Measurements from ENCODE around the gene SNRPA.
"Not testable (repeated sequence)": the region's sequence is repeated elsewhere in the genome, so short reads cannot be mapped to it uniquely, and the experiment has no call there.

Gene SNRPA

DNA sequence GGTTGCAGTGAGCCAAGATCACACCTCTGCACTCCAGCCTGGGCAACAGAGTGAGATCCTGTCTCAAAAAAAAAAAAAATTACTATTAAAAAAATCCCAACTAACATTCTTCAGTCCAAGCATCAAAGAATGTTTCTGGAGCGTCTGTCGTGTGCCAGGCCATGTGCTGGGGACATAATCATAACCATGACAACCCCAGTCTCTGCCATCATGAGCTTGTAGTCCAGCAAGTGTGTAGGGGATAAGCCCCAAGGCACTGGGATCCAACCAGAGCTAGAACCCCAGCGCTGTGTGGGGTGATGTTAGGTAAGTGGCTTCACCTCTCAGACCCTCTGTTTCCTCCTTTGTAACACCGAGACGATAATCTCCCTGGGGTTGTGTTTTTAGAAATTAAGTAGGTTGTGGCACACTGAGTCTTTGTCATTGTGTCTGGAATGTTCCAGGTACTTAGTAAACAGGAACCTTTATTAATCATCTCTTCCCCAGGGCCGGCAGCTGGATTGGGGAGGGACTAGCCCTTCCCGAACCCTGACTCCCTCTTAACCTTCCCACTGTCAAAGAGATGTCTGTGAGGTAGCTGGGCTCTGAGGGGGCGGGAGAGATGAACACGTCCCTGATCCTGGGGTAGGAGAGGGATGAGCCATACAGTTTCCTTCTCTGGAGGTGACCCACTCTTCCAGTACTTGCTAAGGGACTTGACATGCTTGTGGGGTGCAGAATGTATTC, 28.9 kb upstream of the SNRPA start:
- DNase-seq: no peak

DNA sequence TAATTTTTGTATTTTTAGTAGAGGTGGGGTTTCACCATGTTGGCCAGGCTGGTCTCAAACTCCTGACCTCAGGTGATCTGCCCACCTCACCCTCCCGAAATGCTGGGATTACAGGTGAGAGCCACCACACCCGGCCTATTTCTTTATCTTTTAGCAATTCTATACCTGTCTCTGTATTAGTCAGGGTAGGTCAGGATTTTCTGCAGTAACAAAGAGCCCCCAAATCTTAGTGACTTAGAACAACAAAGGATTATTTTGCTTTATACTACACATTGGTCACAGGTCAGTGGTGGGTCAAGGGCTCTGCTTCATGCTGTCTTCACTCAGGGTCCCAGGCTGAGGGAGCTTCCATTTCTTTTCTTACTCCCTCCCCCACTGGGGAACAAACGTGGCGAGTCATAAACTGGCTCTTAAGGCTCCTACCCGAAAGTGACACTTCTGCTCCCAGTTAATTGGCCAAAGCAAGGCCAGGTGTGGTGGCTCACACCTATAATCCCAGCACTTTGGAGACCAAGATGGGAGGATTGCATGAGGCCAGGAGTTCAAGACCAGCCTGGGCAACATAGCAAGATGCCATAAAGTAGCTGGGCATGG, 27.2 kb upstream of the SNRPA start:
- no peak for DNase-seq

DNA sequence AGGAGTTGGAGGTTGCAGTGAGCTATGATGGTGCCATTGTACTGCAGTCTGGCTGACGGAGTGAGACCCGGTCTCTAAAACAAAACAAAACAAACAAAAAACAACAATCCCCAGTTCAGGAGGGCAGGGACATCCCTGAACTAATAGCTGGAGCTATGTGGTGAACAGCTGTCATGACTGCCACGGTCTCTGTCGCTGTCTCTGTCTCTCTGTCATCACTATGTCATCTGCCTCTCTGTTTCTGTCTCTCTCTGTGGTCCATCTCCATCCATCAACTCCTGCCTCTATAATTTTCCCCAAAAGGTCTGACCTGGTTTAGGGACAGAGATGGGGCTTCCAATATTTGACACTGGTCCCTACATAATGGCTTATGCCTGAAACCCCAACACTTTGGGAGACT, 26.7 kb upstream of the SNRPA start:
- no peak for DNase-seq

DNA sequence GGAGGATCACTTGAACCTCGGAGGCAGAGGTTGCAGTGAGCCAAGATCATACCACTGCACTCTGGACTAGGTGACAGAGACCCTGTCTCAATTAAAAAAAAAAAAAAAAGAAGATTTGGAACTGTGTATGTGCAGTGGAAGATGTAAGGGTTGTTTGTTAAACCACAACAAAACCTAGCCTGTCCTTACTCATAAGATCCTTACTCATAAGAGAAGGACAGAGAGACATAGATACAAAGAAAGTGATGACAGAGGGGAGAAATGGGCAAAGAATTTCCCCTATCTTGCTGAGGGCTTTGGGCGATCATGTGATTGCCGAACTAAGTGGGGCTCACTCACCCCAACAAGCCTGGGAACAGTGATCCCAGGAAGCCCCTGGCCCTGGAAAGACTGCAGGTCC, 26.1 kb upstream of the SNRPA start:
- no peak for DNase-seq

DNA sequence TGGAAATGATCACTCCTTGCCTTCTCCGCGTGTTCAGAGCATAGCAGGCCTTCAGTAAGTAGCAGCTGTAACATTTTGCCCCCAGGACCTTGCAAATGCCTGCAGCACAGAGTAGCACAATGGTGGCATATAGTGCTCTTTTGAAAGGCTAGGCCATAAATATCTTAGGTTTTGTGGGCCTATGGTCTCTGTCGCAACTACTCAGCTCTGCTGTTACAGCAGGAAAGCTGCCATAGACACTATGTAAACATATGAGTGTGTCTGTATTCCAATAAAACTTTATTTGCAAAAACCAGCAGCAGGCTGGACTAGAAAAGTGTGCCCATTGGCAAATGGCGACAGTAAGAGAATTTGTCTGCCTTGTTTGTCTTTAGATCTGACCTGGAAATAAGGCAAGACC, 24.7 kb upstream of the SNRPA start:
- no peak for DNase-seq

DNA sequence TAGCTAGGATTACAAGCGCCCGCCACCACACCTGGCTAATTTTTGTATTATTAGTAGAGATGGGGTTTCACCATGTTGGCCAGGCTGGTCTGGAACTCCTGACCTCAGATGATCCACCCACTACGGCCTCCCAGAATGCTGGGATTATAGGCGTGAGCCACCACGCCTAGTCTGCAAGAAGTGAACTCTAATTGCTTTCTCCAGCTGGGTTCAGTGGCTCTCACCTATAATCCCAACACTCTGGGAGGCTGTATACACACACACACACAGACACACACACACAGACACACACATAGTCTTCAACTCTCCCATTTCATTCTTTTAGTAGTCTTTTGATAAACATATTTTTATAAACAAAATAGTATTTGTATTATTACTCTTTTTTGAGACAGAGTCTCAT, 20.9 kb upstream of the SNRPA start:
- not testable (repeated sequence) for DNase-seq

DNA sequence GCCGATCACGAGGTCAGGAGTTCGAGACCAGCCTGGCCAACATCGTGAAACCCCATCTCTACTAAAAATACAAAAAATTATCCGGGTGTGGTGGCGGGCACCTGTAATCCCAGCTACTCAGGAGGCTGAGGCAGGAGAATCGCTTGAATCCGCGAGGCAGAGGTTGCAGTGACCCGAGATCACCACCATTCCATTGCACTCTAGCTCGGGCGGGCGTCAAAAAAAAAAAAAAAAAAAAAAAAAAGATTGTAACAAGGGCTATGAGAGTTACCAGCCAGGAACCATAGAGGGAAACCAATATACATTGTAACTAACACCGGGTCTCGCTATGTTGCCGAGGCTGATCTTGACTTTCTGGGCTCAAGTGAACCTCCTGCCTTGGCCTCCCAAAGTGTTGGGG, 18.7 kb upstream of the SNRPA start:
- DNase-seq: not testable (repeated sequence)

DNA sequence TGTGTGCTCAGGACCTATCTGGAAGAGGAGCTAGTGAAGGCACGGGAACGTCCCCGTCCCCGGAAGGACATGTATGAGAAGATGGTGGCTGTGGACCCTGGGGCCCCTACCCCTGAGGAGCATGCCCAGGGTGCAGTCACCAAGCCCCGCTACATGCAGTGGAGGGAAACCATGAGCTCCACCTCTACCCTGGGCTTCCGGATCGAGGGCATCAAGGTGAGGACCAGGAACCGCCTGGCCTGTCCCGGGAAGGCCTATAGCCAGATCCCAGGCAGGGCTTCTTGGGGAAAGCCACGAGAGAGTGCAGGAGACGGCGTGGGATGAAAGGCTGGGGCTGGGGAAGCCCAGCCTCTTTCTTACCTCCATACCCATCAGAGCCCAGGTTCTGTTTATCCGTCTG, 17.9 kb upstream of the SNRPA start:
- no peak for DNase-seq

DNA sequence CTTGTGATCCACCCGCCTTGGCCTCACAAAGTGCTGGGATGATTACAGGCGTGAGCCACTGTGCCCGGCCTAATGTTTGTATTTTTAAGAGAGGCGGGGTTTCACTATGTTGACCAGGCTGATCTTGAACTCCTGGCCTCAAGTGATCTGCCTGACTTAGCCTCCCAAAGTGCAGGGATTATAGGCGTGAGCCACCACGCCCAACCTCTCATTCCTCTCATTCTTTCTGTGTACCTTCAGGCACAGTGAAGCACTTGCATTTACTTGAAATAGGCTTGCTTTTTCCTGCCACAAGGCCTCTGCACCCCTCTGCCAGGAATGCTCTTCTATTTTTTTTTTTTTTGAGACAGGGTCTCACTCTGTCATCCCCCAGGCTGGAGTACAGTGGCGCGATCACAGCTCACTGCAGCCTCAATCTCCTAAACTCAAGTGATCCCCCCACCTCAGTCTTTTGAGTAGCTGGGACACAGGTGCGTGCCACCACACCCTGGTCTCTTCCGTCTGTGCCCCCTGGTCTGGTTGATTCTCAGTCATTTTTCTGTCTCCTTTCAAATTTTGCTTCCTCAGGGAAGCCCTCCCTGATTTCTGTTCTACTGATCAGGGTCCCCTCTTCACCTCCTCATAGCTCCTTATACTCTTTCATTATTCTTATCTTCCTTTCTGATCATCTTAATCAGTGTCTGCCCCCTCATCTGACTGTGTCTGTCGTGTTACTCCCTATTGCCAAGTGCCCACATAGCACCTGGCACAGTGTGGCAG, 15.8 kb upstream of the SNRPA start:
- DNase-seq: no peak

DNA sequence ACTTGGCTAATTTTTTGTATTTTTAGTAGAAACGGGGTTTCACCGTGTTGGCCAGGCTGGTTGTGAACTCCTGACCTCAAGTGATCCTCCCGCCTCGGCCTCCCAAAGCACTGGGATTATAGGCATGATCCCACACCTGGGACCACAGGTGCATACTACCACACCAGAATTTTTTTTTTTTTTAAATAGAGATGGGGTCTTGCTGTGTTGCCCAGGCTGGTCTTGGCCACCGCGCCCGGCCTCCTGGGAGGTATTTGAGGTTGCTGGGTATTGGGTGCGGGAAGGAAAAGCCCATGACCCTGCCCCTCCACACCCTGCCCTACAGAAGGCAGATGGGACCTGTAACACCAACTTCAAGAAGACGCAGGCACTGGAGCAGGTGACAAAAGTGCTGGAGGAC, 14.3 kb upstream of the SNRPA start:
- DNase-seq: no peak

DNA sequence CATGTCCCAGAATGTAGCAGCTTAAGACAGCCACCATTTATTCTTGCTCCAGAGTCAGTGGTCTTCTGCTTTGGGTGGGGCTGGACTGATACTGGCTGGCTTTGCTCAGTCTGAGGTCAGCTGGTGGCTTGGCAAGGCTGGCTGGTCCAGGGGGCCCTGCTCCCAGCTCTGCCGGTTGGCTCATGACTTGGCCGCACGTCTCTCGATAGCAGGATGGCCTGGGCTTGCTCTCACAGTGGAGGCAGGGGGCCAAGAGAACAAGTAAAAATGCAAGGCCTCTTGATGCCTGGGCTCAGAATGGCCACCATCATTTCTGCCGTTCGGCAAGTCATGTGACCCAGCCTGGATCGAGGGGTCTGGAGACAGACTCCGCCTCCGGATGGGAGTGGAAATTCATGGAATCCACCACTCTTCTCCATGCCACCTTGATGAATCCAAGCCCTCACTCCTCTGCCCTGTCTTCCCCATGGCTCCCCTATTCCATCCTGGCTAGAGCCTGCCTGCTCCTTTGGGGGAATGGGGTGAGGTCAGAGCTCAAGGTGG, 13.8 kb upstream of the SNRPA start:
- DNase-seq: no peak

DNA sequence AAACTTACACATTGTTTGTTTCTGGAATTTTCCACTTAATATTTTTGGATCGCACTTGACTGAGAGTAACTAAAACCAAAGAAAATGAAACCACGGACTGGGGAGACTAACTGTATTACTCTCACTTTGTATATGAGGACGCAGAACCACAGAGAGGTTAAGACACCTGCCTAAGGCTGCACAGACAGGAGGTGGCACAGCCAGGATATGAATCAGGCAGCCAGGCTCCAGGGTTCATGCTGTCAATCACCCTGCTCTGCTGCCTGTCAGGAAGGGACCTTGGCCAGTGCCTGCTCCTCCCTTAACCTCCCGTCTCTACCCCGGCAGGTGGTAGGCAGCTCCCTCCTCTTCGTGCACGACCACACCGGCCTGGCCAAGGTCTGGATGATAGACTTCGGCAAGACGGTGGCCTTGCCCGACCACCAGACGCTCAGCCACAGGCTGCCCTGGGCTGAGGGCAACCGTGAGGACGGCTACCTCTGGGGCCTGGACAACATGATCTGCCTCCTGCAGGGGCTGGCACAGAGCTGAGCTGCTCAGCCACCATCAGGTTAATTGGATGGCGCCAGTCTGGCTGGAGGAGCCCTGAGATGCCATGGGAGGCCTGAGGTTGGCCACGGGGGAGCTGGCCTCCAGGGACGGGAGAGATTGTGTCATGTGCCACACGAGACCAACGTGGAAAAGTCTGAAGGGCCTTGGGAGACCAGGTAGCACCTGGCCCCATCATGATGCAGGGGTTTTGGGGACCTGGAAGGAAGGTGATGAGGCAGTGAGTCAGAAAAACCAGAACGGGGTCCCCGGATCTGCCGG, 11.8 kb upstream of the SNRPA start:
- no peak for DNase-seq

DNA sequence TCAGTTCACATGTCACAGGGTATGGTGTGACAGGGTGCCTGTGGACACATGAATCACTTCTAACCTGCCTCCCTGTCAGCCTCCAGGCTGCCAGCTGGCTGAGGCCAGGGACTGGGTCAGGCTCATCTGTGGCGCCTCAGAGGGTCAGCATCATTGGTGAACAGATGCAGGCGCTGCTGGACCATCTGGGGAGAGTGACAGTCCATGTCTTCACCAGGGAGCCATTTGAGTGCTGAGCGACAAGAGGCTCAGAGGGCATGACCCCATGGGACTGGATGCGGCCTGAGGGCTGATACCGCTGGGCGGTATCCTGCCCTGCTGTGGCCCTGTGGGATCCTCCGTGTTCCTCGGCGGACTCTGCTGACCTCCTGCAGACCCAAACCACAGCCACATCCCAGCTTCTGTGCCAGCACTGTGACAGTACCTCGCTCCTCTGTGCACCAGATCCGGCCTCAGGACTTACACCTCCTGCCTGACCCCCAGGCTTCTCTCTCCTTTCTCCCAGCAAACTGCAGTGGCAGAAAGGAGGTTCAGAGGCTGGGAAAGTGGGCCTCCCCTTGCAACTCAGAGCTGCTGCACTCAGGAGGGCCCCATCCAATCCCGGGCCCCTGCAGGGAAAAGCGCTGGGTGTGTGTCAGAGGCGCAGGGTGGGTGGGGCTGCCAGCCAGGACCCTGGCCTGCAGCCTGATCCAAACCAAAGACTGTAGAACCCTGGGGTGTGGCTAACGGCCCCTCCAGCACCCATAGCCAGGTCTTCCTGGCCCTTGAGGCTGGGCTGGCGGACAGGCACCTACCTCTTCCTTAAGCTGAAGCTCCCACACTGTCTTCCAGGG, 10.9 kb upstream of the SNRPA start:
- no peak for DNase-seq

DNA sequence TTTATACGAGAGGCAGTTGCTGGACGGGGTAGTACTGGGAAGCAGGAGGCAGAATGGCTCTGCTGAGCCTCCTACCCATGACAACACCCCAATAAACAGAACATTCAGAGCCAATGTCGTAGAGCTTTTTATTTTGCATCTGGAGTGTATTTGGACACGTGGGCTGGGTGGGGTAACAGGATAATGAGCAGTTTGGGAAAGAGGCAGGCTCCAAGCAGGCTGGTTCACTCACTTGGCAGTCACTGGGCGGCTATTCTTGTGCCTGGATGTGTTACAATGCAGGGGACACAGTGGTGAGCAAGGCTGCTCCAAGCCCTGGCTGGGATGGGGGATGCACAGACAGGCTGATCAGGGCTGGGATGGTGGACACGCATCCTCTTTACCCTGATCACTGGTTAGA, 10.3 kb upstream of the SNRPA start:
- no peak for DNase-seq

DNA sequence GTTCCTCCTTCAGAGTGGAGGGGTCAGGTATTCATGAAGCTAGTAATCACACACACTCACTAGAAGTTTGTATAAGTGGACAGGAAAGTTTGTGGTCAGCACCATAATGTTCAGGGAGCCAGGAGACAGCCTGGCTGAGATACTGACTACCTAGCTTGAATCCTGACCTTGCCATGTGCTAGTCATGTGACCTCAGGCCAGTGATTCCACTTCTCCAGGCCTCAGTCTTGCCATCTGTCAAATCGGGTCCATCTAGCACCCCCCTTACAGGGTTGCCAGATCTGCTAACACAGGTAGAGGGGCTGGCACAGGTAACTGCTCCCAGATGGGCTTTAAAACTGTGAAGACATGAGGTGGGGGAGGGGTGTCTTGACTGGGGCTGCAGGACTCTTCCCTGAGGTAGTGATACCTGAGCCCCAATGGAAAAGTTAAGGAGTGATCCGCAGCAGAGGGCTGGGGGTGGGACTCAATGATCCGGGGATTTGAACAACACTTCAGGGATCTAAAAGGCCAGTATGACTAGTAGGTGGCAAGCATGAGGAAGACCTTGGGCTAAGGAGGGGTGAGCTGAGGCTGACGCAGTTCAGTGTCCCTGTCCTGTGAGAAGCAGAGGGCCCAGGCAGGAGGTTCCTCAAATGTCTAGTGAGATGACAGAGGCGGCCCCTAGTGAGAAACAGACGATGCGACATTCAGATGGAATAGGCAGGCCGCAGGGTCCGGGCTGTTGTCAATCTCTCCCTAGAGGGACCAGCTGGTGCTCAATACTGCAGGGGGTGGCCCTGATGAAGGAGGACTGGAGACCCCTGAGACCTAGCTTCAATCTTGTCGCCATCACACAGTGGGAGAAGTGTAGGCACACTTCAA, 9.2 kb upstream of the SNRPA start:
- no peak for DNase-seq

DNA sequence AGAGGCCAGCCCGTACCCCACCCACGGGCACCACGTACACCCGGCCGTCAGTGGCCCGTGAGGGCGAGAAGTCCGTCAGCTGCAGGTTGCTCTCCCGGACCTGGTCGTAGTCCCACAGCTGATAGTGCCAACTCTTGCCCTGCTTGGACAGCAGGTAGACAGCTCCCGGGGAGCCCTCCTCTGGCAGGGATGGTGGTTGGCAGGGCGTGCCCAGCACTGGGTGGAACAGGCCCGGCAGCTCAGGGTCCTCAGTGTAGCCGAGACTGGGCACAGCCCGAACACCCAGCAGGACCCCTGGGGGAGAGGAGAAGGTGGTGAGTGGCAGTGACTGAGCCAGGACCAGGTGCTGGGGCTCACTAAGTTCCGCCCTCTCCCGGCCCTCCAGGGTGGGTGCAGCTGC, 8.5 kb upstream of the SNRPA start:
- no peak for DNase-seq

DNA sequence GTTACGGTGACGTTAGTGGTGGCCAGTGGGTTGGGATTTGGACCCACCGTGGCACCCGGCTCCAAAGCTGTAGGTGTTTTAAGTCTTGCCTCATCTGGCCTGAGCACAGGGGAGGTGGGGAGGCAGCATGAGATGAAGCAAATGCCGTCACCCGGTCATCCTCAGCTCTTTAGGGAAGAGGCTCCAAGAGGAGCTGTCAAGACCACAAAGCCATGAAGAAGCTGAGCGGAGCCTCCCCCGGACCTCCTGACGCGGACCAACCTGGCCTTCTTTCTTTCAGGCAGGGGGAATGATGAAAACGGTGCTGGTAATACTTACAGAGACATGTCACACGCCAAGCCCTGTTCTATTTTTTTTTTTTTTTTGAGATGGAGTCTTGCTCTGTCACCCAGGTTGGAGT, 8.1 kb upstream of the SNRPA start:
- DNase-seq: no peak

DNA sequence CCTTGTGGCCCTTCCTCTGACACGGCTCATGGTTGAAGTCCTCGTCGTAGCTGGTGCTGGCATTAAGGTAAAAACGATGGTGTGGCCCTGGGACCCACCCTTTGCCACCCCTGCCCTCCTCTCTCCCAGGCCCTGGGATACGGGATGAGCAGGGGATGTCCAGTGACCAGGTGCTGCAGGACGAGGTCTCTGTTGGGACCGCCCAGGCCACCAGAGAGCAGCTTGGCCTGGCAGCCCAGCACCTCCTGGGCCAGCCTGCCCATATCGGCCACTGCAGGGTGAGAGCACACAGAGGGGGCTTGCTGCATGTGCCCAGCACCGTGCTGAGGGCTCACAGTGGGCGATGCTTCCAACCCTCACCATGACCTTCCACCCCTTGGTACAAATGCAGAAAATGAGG, 7.1 kb upstream of the SNRPA start:
- no peak for DNase-seq

DNA sequence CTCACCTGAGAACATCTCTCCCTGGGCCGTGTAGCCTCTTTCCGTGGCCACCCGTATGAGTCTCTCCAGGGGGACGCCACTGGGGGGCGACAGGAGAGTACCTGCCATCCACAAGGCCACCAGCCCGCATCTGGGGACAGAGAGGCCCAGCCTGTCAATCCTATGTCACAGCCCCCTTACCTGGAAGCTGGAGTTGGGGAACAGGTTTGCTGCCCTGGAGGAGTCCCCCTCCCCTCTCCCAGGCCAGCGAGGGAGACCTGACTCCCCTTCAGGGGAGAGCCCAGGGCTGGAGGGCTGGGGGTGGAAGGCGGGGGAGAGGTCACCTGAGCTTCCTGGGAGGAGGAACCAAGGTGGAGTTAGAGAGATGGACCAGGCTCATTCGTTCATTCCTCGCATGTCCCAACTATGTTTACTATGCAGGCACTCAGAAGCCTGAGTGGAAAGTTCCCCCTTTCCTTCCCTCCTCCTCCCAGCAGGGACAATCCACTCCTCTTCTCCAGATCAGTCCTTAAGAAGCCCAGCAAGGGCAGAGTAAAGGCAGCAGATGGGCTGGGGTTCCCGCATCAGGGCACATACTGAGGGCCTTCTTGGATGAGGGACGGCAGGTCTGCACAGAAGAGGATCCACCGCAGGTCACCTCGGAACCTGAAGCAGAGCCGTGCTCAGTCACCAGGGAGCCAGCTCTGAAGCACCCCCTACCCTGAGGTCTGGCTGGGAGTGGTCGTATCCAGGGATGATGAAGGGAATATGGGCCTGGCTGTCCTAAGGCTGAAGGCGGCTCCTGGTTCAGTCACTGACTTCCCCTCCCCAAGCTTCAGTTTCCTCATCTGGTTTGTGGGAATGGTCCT, 6.2 kb upstream of the SNRPA start:
- DNase-seq: peak; percentile 23

DNA sequence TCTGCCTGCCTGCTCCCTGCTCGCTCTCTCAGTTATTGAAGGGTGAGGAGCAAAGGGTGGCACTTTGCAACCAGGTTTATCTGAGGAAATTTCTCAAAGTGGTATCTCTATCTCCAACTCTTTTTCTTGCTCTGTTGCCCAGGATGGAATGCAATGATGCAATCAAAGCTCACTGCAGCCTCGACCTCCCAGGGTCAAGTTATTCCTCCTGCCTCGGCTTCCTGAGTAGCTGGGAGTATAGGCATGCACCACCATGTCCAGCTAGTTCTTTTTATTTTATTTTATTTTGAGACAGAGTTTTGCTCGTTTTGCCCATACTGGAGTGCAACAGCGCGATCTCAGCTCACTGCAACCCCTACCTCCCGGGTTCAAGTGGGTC, 5.6 kb upstream of the SNRPA start:
- DNase-seq: no peak

Data from activated CD4-positive, alpha-beta T cell treated with anti-CD3 and anti-CD28 coated beads, Interleukin-2, amount 50 U/mL, for 1 hour (primary cell).